HG02571 (cell line): ENCODE measurements around the gene STXBP1.
A peak's percentile ranks its signal among the peaks of the same experiment; 100 is the strongest.

Experiments used
- ATAC-seq: cut with Tn5 transposase; IDR thresholded peaks from one replicate; pipeline ENCODE4 v1.9.1; 2021; ENCODE audit warnings: mild to moderate bottlenecking, moderate library complexity; ENCODE audit not compliant: unreplicated experiment

STXBP1 gene

DNA sequence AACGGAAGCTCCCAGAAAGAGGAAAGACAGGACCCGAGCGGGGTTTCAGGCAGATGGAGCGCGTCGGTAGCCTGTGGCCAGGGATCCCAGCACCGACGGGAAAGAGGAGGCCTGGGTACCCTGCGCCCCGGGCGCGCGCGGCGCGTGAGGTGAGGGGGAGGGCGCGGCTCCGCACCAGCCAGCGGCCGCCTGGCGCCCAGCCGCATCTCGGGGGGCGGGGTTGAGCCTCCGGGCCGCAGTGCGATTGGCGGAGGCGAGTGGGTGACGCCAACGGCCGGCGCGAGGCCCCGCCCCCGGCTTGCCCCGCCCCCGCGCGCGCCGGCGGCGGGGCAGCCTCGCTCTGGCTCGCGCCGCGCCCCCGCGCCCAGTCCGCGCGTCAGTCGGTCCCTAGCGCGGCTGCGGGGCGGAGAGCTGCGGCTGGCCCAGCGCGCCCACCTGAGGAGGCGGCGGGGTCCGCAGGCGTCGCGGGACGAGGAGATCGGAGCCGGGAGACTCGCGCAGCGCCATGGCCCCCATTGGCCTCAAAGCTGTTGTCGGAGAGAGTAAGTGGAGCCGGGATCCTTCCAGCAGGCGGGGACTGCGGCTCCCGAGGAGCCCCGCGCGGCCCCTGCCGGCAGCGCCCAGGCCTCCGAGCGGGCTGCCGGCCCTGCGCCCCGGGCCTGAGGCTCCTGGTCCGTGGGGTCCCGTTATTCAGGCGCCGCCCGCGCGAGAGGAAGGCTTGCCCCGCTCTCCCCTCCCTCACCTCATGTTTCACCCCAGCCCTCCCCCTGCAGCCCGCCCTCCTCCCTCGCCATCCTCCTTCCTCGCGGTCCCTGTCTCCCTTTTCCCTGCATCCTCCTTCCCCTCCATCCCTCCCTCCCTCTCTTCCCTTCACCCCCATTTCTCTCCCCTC lies at the start of gene STXBP1:
Gene STXBP1 (plus strand): TSS at position 379 of the 892 bp plus-strand sequence. CDS start 127 bp downstream, at position 506.
- ATAC-seq = peak; percentile 80

DNA sequence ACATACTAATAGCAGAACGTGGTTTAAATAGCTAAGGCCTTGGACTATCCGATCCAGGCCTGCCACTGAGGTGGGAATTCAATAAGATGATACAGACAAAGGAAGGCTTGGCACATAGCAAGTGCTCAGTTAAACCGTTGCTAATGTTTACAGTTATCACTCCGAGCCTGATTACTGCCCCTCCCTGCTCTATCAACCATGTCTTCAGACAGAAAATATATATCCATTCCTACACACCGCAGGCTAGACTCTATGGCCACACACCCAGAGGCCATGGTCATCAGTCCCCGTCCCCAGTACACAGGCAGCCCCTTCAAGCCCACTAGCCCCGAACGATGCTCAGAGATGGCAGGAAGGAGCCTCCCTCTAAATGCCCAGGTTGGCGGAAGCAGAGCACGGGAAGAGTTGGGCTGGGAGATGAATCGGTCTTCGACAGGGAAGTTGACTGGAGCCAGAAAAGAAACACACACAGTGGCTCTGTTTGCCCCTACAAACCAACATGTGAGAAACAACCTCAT lies 49.7 kb upstream of the STXBP1 start:
- ATAC-seq = no peak

- ATAC-seq = no peak
Measured at GRCh38 chr9:127562841-127563401, 49.2 kb upstream of the STXBP1 start.

- ATAC-seq = no peak
Measured at GRCh38 chr9:127563579-127563978, 48.5 kb upstream of the STXBP1 start.

GRCh38 chr9:127565231-127565630 lies 46.8 kb upstream of the STXBP1 start:
- no peak for ATAC-seq

- ATAC-seq = no peak
Measured at GRCh38 chr9:127566351-127567001, 45.6 kb upstream of the STXBP1 start.

- ATAC-seq = no peak
Measured at GRCh38 chr9:127567035-127567729, 44.9 kb upstream of the STXBP1 start.

DNA sequence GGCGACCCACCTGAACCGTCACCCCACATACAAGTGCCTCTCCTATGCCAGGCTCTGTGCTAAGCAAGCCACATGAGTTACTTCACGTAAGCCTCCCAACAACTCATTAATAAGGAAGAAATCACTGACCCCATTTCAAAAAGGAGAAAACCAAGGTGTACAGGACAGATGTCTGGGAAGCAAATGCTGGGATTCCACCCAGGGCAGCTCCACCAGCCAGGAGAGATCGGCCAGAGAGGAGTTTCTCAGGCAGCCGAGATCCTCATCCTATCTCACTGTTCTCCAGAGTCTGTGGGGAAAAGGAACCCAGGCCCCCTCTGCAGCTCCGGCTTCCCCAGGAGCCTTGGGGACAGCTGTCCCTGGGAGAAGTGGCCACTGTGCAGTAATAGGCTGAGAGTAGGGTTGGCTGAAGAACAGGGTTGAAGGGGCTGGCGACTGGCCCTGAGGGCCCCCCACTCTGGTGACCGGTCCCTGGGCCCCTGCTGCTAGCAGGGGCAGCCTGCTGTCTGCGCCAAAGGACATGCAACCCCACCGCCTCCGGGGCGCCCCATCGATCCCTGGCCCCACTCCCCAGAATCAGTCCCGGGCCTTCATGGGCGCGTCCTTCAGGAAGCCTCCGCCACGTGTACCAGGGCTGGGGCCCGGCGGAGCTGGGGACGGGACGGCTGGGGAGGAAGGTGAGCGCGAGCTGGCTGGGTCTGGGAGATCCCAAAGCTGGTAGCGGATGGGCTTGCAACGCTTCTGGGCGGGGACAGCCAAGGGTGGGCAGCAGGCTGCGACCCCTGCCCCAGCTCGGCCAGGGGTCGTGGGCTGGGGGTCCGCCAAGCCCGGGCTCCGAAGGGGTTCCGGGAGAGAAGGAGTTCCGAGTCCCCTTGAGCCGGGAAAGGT lies 44.1 kb upstream of the STXBP1 start:
- ATAC-seq = no peak

DNA sequence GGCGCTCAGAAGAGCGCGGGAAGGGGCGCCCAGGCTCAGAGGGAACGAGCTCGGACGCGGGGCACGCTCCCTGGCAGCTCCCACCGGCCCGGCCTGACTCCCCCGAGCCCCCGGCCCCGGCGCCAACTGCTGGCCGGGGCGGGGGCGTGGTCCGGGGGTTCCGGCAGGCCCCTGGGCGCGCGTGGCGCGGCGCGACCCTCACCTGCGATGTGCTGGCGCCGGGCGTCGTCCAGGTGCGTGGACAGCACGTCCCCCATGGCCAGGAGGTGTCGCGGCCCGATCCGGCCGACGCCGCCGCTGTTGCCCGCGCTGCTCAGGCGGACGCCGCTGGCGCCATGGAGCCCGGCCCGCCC lies 43.5 kb upstream of the STXBP1 start:
- no peak for ATAC-seq

GRCh38 chr9:127568971-127569885 lies 42.8 kb upstream of the STXBP1 start:
- ATAC-seq = no peak

GRCh38 chr9:127569886-127570401 lies 42.1 kb upstream of the STXBP1 start:
- no peak for ATAC-seq

- ATAC-seq = no peak
Measured at GRCh38 chr9:127570533-127571111, 41.5 kb upstream of the STXBP1 start.

DNA sequence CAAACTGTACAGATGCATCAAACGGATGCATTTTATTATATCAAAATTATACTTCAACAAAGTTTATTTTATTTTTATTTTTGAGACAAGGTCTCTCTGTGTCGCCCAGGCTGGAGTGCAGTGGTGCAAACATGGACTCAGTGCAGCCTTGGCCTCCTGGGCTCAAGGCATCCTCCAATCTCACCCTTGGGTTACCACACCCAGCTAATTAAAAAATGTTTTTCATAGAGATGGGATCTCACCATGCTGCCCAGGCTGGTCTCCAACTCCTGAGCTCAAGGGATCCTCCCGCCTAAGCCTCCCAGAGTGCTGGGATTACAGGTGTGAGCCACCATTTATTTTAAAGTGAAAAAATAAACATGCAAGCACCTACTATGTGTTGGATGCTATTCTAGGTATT lies 40.1 kb upstream of the STXBP1 start:
- ATAC-seq = no peak

GRCh38 chr9:127572961-127573721 lies 38.9 kb upstream of the STXBP1 start:
- ATAC-seq = no peak

DNA sequence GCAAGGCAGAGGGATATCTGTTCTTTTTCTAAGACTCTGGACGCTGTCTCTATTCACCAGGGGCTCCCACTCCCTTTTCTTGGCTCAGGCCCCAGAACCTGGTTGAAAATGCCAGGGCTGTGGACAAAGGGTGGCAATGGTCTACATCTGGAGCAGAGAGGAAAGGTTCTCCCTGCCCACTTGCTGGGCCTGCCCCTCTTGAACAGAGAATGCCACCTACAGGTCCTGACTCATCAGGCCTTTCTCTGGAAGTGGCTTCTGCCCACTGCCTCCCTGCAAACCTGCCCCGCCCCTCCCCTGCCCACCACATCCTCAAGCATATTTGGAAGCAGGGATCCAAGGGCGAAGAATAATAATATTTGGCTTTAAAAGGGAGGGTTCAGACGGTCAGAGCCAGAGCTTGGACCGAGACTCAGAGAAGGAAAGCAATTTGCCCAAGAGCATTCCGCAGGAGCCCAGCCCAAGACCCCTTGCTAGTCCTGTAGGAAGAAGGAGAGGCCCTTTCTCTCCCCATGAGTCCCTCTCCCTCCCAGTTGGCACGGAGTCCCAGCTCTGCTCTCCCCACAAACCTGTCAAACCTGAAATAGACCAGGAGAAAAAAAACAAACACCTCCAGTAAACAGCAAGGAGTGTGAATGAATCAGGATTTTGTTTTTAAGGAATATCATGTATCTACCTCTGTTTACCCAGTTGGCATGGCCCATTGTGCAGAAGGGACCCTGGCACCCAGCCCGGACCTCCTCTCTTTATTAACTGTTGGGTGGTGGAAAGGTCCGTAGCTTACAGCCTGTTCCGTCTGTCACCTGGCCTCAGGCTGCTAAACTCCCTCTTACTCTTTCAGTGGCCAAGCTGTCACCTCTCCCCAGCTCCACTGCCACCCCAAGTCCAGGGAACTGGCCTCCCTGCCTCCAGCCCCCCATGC lies 37.7 kb upstream of the STXBP1 start:
- no peak for ATAC-seq

- ATAC-seq = no peak
Measured at GRCh38 chr9:127575875-127576778, 36.0 kb upstream of the STXBP1 start.
